ENCODE results near the gene TSPYL1.

Gene TSPYL1

DNA sequence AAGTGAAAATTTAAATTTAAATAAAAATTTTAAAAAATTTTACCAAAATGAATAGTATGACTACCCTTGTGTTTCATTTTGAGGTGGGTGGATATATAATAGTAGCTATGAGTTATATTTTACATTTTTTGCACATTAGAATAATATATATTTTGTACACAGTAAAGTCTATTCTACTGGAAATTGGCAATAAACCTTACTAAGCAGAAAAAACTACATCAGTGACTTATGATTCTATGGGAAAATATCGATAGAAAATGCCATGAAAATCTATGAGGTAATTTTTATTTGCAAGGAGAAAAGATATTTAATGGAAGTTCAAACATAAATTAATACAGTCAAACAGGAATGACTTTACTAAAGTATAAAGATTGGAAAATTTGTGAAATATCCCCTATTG, 23.0 kb downstream of the TSPYL1 start:
- no peak for DNase-seq (ENCODE audit: low spot score)

DNA sequence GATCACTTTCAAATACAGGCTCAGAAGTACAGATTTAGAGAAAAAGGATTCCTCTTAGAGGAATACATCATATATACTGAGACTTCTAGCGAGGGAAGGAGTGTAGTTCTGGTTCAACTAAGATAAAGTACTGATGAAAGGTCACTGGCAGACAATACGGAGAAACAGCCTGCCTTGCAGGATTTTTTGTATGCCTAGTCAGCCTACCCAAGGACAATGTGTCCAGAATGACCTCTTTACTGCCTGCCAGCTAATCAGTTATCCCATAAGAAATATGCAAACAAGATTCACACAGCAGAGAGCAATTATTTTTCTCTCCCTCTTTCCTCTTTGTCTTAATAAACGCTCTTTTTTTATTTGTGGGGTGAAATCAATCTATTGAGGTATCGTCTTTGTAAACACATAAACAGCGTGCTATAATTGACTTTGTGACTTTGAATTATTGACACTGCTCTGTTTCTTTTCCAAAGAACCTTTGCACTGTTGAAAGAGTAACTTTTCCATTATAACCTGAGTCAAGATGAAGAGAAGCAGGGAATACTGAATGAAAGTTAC, 24.4 kb downstream of the TSPYL1 start:
- DNase-seq (ENCODE audit: low spot score): no peak

DNA sequence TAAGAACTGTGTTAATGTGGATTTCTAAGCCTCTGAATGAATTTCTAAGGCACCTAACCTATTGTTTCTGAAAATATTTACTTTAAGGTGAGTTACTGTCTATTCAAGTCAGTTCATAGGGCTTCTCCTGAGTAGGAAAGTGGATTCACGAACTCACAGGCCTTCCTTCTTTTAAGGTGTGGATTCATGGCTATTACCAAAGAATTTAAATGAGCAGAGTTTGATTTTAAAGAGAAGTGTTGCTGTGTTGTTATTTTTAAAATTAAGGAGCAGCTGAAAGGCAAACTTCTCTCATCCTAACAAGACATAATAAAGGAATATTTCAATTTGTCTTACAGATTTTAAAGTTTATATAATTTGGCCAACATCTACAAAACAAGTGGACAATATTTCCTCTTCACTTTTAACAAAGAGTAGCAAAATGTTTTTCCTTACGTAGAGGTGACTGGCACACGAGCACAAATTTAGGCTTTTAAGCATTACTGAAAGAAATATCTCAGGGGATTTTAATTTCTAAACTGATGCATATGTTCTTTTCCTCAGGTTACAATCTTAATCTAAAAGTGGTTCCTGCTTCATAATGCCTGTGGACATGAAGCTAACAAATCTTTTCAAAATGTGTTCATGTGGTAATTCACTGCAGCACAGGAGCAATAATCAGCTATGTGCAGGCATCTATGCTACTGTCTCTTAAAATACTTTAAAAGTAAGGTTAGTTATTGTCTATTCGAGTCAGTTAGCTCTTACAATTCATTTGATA, 25.3 kb downstream of the TSPYL1 start:
- DNase-seq (ENCODE audit: low spot score): no peak

DNA sequence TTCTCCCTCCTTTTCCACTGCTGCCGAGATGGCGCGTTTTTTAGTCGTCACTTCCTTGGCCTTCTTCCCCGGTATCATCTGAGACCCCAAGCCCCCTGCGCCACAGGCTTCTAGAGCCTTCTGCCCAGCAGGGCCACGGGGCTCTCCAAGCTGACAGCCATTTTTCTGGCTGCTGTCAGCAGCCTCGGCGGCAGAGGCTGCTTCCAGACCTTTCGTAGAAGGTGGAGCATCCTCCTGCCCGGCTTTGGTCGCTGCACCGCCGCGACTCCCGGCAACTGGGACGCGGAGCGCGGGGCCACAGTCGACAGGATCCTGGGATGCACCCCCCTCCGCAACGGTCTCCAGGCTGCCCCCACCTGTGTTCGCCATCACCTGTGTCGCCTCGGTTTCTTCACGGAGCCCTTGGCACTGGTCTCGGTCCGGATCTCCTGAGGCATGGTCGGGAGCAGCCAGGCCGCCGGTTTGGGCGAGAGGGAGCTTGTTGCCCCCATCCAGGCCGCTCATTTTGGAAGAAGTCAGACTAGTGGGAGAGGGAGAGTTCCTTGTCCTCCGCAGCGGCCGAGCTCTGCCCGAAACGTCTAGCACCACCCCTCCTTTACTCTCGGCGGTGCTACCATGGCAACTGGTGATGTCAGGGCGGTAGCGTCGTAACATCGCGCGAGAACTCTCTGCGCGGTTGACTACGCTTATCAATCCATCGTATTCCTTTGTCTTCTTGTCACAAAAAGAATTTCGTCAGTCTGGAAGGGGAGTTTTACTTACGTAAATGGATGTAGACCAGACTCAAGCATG, 26.0 kb downstream of the TSPYL1 start, which contains the start of gene TSPYL4:
Gene TSPYL4, minus strand, starts transcription at position 571 of the 792 bp plus-strand sequence. Its CDS starts 67 bp downstream, at position 504.
- DNase-seq (ENCODE audit: low spot score): peak; percentile 96

DNA sequence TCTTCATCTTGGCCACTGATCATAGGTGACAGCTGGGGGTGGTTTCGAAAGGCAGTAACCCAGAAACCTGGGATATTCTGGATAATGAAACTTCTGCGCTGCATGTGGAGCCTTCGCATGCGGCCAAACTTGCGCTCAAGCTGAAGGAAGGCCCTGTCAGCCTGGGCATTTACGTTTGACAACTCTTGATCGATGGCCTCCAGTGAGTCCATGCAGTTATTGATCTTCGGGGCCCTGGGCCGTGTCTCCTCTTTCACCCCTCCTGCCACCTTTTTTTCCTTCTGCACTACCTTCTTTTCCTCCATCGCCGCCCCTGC, 26.6 kb downstream of the TSPYL1 start:
- no peak for DNase-seq (ENCODE audit: low spot score)

GRCh38 chr6:116251568-116252384, 28.0 kb downstream of the TSPYL1 start:
- DNase-seq (ENCODE audit: low spot score): peak; percentile 77

DNA sequence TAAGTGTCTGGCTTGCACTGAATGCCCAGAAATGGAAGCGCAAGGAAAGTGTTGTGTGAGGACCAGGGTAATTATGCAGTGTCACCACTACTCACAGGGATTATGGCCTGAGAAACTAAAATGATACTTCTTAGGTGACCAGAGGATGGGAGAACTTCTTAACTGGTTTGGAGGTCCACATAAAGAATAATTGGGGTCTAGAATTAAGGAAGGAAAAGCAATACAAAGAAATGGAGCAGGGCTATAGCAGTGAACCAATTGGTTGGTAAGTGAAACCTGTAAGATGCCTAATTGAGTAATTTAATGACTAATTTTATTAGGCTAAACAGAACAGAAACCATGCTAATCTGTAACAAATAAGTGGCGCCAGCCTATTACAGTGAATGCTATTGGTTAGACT, 31.2 kb downstream of the TSPYL1 start:
- DNase-seq (ENCODE audit: low spot score): no peak

DNA sequence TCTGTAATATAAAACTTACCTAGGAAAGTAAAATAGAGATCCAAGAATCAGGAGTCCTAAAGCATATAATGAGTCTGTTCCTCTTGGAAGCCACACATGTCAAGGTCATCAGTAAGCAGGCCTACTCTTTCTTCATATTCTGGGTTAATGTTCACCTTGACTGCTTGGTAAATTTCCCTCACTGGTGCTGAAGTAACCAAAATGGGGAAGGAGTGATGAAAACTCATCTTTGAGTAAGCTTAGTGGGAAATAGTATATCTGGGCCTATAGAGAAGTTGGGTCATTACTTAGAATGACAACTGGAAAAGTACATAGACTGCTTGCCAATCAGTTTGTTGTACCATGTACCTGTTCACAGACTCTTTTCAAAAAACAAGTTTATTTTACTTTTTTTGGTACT, 32.4 kb downstream of the TSPYL1 start:
- DNase-seq (ENCODE audit: low spot score): peak; percentile 43

- no peak for DNase-seq (ENCODE audit: low spot score)
These were observed 33.6 kb downstream of the TSPYL1 start for GRCh38 chr6:116246089-116246488.

- no peak for DNase-seq (ENCODE audit: low spot score)
These were observed 35.4 kb downstream of the TSPYL1 start for GRCh38 chr6:116244284-116244683.

DNA sequence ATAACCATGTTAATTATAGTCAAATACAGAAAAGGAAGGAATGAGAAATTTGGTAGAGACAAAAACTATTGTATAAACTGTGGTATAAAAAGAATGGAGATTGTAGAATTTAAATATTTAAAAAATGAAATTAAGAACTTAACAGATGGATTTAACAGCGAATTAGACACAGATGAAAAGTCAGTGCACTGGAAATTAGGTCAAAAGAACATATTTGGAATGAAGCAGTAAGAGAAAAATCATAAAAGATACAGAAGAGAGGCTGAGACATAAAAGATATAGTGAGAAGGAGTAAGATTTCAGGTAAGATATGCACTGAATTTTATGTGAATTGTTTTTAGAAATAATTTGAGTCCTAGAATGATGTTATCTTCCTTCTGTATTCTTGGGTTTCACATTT, 39.9 kb downstream of the TSPYL1 start:
- DNase-seq (ENCODE audit: low spot score): no peak

- no peak for DNase-seq (ENCODE audit: low spot score)
These were observed 40.5 kb downstream of the TSPYL1 start for GRCh38 chr6:116239256-116239655.

DNA sequence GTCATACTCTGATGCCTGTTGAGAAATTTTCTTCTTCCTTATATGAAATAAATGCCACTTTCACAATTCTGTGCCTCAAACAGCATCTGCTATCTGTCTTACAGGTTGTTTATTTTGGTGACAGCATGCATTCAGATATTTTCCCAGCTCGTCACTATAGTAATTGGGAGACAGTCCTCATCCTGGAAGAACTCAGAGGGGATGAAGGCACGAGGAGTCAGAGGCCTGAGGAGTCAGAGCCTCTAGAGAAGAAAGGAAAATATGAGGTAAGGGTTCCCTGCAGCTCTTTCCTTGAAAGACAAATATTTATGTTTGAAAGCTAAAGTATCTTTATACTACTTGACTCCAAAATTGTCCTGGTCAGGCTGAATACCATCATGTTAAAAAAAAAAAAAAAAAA, 41.6 kb downstream of the TSPYL1 start:
- DNase-seq (ENCODE audit: low spot score): no peak

DNA sequence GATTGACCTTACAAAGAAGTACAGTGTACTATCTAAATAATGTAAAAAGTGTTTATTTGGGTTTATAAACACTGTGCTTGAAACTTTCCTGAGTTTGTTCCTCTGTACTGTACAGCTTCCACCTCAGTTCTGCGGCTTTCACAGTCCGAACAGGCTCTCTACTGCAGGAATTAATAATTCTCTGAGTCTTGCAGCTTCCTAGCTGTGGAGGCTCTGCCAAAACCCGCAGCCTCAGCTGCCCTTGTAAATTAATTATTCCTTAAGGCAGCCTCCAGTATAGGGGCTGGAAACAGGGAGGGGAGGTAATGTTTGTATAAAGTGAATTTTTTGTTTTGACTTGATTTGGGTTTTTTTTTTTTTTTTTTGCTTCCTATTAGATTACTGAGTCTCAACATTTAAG, 45.0 kb downstream of the TSPYL1 start:
- DNase-seq (ENCODE audit: low spot score): no peak

- peak; percentile 41 for DNase-seq (ENCODE audit: low spot score)
These were observed 50.3 kb downstream of the TSPYL1 start for GRCh38 chr6:116229287-116229913.
